HEK293 (cell line): ENCODE measurements around the gene PRDM5.

ENCODE experiments used
- CTCF ChIA-PET: fragments of 350-600 bp; formaldehyde crosslinking; extraction: SDS; loops from one replicate; lab custom pipeline; 2021; ENCODE audit warnings: antibody characterized with exemption; lab: Yijun Ruan, JAX
- POLR2A ChIA-PET: fragments of 300-600 bp; formaldehyde crosslinking; extraction: SDS; loops from one replicate; lab custom pipeline; 2020; ENCODE audit warnings: antibody characterized with exemption, inconsistent platforms; lab: Yijun Ruan, JAX
- H3K27ac ChIP-seq: fragments of 200-500 bp; sonication (Bioruptor generic); 2 replicates; pipeline ENCODE4 v1.5.1; 2014; ENCODE audit warnings: low read depth, low read length, control low read depth, inconsistent platforms; ENCODE audit errors: extremely low read depth
- H3K36me3 ChIP-seq, 2 experiments: fragments of 200-500 bp in 1 of 2; sonication (Bioruptor generic) in 1 of 2; 1 replicate in 1 of 2; 2 replicates in 1 of 2; pipeline ENCODE4 v1.5.1; 2014 to 2017; ENCODE audit warnings: inconsistent platforms in 2 of 2, low read length in 2 of 2; ENCODE audit not compliant: control insufficient read depth in 2 of 2, insufficient read depth in 1 of 2
- H3K4me1 ChIP-seq: fragments of 200-500 bp; sonication (Bioruptor generic); 2 replicates; pipeline ENCODE4 v1.5.1; 2014; ENCODE audit warnings: mild to moderate bottlenecking, low read length, inconsistent platforms; ENCODE audit not compliant: control insufficient read depth, insufficient read depth
- H3K4me3 ChIP-seq: 2 replicates; pipeline ENCODE4 v1.5.1; 2011; ENCODE audit warnings: low read depth, mild to moderate bottlenecking, control low read depth, low read length, moderate library complexity
- H3K9me3 ChIP-seq: fragments of 200-500 bp; sonication (Bioruptor generic); 2 replicates; pipeline ENCODE4 v1.5.1; 2014; ENCODE audit warnings: low read depth, low read length, inconsistent platforms; ENCODE audit not compliant: control insufficient read depth, insufficient read depth
- KLF16 ChIP-seq: fragments of 450-650 bp; formaldehyde crosslinking; IDR thresholded peaks from 2 replicates; pipeline ENCODE4 v1.5.1; 2017; ENCODE audit warnings: missing biosample characterization, missing genetic modification characterization
- MYNN ChIP-seq: fragments of 450-650 bp; formaldehyde crosslinking; IDR thresholded peaks from 2 replicates; pipeline ENCODE4 v1.5.1; 2016; ENCODE audit warnings: missing biosample characterization, missing genetic modification characterization, borderline replicate concordance
- SETDB1 ChIP-seq: IDR thresholded peaks from one replicate; pipeline ENCODE4 v1.6.1; 2017; ENCODE audit warnings: mild to moderate bottlenecking, low read length, moderate library complexity, mixed read lengths; ENCODE audit not compliant: insufficient read length
- SP2 ChIP-seq: fragments of 450-650 bp; formaldehyde crosslinking; IDR thresholded peaks from 2 replicates; pipeline ENCODE4 v1.5.1; 2016; ENCODE audit warnings: missing biosample characterization, missing genetic modification characterization
- SP3 ChIP-seq: fragments of 450-650 bp; formaldehyde crosslinking; IDR thresholded peaks from 2 replicates; pipeline ENCODE4 v1.5.1; 2016; ENCODE audit warnings: missing biosample characterization, missing genetic modification characterization
- TRIM28 ChIP-seq: IDR thresholded peaks from 2 replicates; pipeline ENCODE4 v1.6.1; 2011; ENCODE audit warnings: low read length, control low read depth, borderline replicate concordance
- ZBTB11 ChIP-seq: fragments of 450-650 bp; formaldehyde crosslinking; conservative IDR thresholded peaks from 2 replicates; pipeline ENCODE4 v1.5.1; 2016; ENCODE audit warnings: low read depth, missing biosample characterization, missing genetic modification characterization
- ZBTB49 ChIP-seq: fragments of 450-650 bp; formaldehyde crosslinking; IDR thresholded peaks from 2 replicates; pipeline ENCODE4 v1.5.1; 2016; ENCODE audit warnings: missing biosample characterization, missing genetic modification characterization, low read depth
- ZBTB7A ChIP-seq: fragments of 450-650 bp; formaldehyde crosslinking; IDR thresholded peaks from 2 replicates; pipeline ENCODE4 v1.5.1; 2016; ENCODE audit warnings: low read depth, missing biosample characterization, missing genetic modification characterization
- ZFP3 ChIP-seq: fragments of 450-650 bp; formaldehyde crosslinking; IDR thresholded peaks from 2 replicates; pipeline ENCODE4 v1.5.1; 2016; ENCODE audit warnings: low read depth, missing biosample characterization, missing genetic modification characterization
- ZNF174 ChIP-seq: fragments of 450-650 bp; formaldehyde crosslinking; IDR thresholded peaks from 2 replicates; pipeline ENCODE4 v1.5.0; 2017; ENCODE audit warnings: missing biosample characterization, mild to moderate bottlenecking, missing genetic modification characterization
- ZNF23 ChIP-seq: fragments of 450-650 bp; formaldehyde crosslinking; IDR thresholded peaks from 2 replicates; pipeline ENCODE4 v1.5.1; 2016; ENCODE audit warnings: missing biosample characterization, missing genetic modification characterization, borderline replicate concordance
- ZNF311 ChIP-seq: fragments of 450-650 bp; formaldehyde crosslinking; IDR thresholded peaks from 2 replicates; pipeline ENCODE4 v1.5.1; 2017; ENCODE audit warnings: missing biosample characterization, missing genetic modification characterization, borderline replicate concordance
- ZNF394 ChIP-seq: fragments of 450-650 bp; formaldehyde crosslinking; IDR thresholded peaks from 2 replicates; pipeline ENCODE4 v1.5.1; 2016; ENCODE audit warnings: missing biosample characterization, missing genetic modification characterization, mild to moderate bottlenecking, moderate library complexity, borderline replicate concordance
- ZNF510 ChIP-seq: fragments of 450-650 bp; formaldehyde crosslinking; IDR thresholded peaks from 2 replicates; pipeline ENCODE4 v1.5.1; 2018; ENCODE audit warnings: mild to moderate bottlenecking, missing genetic modification characterization, missing biosample characterization; ENCODE audit not compliant: insufficient replicate concordance
- ZNF549 ChIP-seq: fragments of 450-650 bp; IDR thresholded peaks from 2 replicates; pipeline ENCODE4 v1.5.1; 2018; ENCODE audit warnings: missing biosample characterization, missing genetic modification characterization, mild to moderate bottlenecking, inconsistent platforms, moderate library complexity
- ZNF555 ChIP-seq: fragments of 450-650 bp; formaldehyde crosslinking; conservative IDR thresholded peaks from 2 replicates; pipeline ENCODE4 v1.5.1; 2017; ENCODE audit warnings: missing biosample characterization, mild to moderate bottlenecking, missing genetic modification characterization, inconsistent platforms
- ZNF600 ChIP-seq: fragments of 450-650 bp; formaldehyde crosslinking; IDR thresholded peaks from 2 replicates; pipeline ENCODE4 v1.5.1; 2016; ENCODE audit warnings: missing biosample characterization, missing genetic modification characterization
- ZNF692 ChIP-seq: fragments of 450-650 bp; formaldehyde crosslinking; IDR thresholded peaks from 2 replicates; pipeline ENCODE4 v1.5.1; 2016; ENCODE audit warnings: missing biosample characterization, missing genetic modification characterization
- ZSCAN4 ChIP-seq: fragments of 450-650 bp; formaldehyde crosslinking; IDR thresholded peaks from 2 replicates; pipeline ENCODE4 v1.5.1; 2017; ENCODE audit warnings: missing biosample characterization, missing genetic modification characterization

Gene PRDM5

GRCh38 chr4:120798570-120798969, 124.0 kb downstream of the PRDM5 start:
- no peak overlapping the region for H3K27ac ChIP-seq
- no peaks in the 10 kb centered on the region for H3K9me3 ChIP-seq
- no peak overlapping the region for H3K4me3 ChIP-seq
- POLR2A ChIA-PET, result no interaction called here
- H3K4me1 ChIP-seq, result no peaks in the 10 kb centered on the region
- CTCF ChIA-PET, result no interaction called here
- TF ChIP-seq SETDB1, result no peak
- TF ChIP-seq KLF16 (tag by site-specific recombination), result no peak
- TF ChIP-seq ZNF23 (tag by site-specific recombination), result no peak
- TF ChIP-seq ZNF394 (tag by site-specific recombination), result no peak
- no peak for TF ChIP-seq ZFP3
- no peak for TF ChIP-seq MYNN (tag by site-specific recombination)
- no peak for TF ChIP-seq TRIM28
- no peak for TF ChIP-seq ZBTB7A
- no peaks in the 10 kb centered on the region; a peak in 1 of 3 replicates for H3K36me3 ChIP-seq

GRCh38 chr4:120796271-120796670, 126.3 kb downstream of the PRDM5 start:
- no peak for TF ChIP-seq ZNF555 (tag by site-specific recombination)
- TF ChIP-seq ZNF311 (tag by site-specific recombination), result no peak
- no peak for TF ChIP-seq ZNF510 (tag by site-specific recombination)
- TF ChIP-seq ZNF600 (tag by site-specific recombination), result no peak
- no peak for TF ChIP-seq ZNF692 (tag by site-specific recombination)
- no peak for TF ChIP-seq ZNF174 (tag by site-specific recombination)
- no peak for TF ChIP-seq SP3 (tag by site-specific recombination)
- no peak for TF ChIP-seq ZNF549 (tag by site-specific recombination)
- no peak for TF ChIP-seq ZSCAN4 (tag by site-specific recombination)
- no peak for TF ChIP-seq ZBTB11
- TF ChIP-seq ZBTB49, result no peak
- TF ChIP-seq SP2 (tag by site-specific recombination), result no peak
- no peak overlapping the region for H3K27ac ChIP-seq
- ChIA-PET POLR2A (no interaction called here), CTCF (no interaction called here)
- no peaks in the 10 kb centered on the region; a peak in 1 of 3 replicates for H3K36me3 ChIP-seq
- no peak overlapping the region for H3K4me3 ChIP-seq
- H3K4me1 ChIP-seq, result no peaks in the 10 kb centered on the region
- H3K9me3 ChIP-seq, result no peaks in the 10 kb centered on the region
